Loucy (cell line): ENCODE measurements around the gene B3GLCT.

Experiments
- EZH2phosphoT487 ChIP-seq: fragments of 200-600 bp; IDR thresholded peaks from 2 replicates; pipeline ENCODE4 v1.6.1; 2018; ENCODE audit warnings: antibody characterized with exemption, mild to moderate bottlenecking, moderate library complexity, borderline replicate concordance
- TF ChIP-seq, protein P1 (sequence below): fragments of 200-600 bp; sonication (generic); conservative IDR thresholded peaks from 2 replicates; pipeline ENCODE4 v1.5.1; 2014; ENCODE audit warnings: mild to moderate bottlenecking, antibody characterized with exemption, low read length

DNA sequence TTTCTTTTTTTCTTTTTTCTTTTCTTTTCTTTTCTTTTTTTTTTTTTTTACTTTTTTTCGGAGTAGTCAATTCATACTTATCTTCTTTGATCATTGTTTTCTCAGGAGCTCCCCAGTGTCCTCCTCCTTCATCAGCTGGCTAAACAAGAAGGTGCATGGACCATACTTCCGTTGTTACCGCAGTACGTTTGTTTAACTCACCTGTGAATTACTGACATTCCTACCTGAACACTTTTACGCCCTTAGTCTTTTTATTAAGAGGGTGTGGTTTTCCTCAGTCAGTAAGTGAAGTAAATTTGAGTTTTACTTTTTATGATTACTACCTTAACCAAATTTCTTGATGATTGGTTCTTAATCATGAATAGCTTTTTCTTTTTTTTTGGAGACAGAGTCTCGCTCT, 47.1 kb downstream of the B3GLCT start:
- TF ChIP-seq, protein P1, sequence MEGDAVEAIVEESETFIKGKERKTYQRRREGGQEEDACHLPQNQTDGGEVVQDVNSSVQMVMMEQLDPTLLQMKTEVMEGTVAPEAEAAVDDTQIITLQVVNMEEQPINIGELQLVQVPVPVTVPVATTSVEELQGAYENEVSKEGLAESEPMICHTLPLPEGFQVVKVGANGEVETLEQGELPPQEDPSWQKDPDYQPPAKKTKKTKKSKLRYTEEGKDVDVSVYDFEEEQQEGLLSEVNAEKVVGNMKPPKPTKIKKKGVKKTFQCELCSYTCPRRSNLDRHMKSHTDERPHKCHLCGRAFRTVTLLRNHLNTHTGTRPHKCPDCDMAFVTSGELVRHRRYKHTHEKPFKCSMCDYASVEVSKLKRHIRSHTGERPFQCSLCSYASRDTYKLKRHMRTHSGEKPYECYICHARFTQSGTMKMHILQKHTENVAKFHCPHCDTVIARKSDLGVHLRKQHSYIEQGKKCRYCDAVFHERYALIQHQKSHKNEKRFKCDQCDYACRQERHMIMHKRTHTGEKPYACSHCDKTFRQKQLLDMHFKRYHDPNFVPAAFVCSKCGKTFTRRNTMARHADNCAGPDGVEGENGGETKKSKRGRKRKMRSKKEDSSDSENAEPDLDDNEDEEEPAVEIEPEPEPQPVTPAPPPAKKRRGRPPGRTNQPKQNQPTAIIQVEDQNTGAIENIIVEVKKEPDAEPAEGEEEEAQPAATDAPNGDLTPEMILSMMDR, result no peak
- no peak for TF ChIP-seq EZH2phosphoT487
